Esophagus muscularis mucosa (tissue), 4 donors: ENCODE results near the gene GATM.

Experiments
- EP300 ChIP-seq: sonication (generic); formaldehyde crosslinking; IDR thresholded peaks from one replicate; pipeline ENCODE4 v1.6.1; 2017; ENCODE audit warnings: antibody characterized with exemption
- POLR2A ChIP-seq: fragments of 450-650 bp; IDR thresholded peaks from one replicate; pipeline ENCODE4 v1.6.1; 2017; ENCODE audit warnings: antibody characterized with exemption, moderate library complexity, mild to moderate bottlenecking, low read depth
- POLR2AphosphoS5 ChIP-seq, 2 donors: sonication (generic); formaldehyde crosslinking; IDR thresholded peaks; one replicate each; pipeline ENCODE4 v1.6.1; 2017; ENCODE audit warnings: antibody characterized with exemption in 2 of 2
- TF ChIP-seq, protein P1 (sequence below), 3 experiments: fragments of 200-600 bp in 2 of 3; fragments of 450-650 bp in 1 of 3; sonication (generic) in 2 of 3; IDR thresholded peaks; one replicate each; pipeline ENCODE4 v1.5.1; 2017 to 2019; ENCODE audit warnings: antibody characterized with exemption in 3 of 3, mild to moderate bottlenecking in 2 of 3, moderate library complexity in 1 of 3

- TF ChIP-seq, protein P1, sequence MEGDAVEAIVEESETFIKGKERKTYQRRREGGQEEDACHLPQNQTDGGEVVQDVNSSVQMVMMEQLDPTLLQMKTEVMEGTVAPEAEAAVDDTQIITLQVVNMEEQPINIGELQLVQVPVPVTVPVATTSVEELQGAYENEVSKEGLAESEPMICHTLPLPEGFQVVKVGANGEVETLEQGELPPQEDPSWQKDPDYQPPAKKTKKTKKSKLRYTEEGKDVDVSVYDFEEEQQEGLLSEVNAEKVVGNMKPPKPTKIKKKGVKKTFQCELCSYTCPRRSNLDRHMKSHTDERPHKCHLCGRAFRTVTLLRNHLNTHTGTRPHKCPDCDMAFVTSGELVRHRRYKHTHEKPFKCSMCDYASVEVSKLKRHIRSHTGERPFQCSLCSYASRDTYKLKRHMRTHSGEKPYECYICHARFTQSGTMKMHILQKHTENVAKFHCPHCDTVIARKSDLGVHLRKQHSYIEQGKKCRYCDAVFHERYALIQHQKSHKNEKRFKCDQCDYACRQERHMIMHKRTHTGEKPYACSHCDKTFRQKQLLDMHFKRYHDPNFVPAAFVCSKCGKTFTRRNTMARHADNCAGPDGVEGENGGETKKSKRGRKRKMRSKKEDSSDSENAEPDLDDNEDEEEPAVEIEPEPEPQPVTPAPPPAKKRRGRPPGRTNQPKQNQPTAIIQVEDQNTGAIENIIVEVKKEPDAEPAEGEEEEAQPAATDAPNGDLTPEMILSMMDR (IDR thresholded peaks at IDR 0.05), result no peak
- TF ChIP-seq POLR2A, result no peak
- TF ChIP-seq POLR2AphosphoS5 (IDR thresholded peaks at IDR 0.05), result no peak
- no peak for TF ChIP-seq EP300
Observed at GRCh38 chr15:45326280-45326679, 52.1 kb downstream of the GATM start.
